GM12864 (cell line): ENCODE measurements around the gene TECTA.

Experiments
- DNase-seq: peaks from one replicate; pipeline ENCODE4 v3.0.0-alpha.2; 2011; ENCODE audit warnings: low read depth
- H3K4me3 ChIP-seq: 2 replicates; pipeline ENCODE4 v1.5.1; 2011; ENCODE audit warnings: mild to moderate bottlenecking, low read depth, low read length, control low read depth
- CTCF ChIP-seq: IDR thresholded peaks from 2 replicates; pipeline ENCODE4 v1.5.1; 2011; ENCODE audit warnings: low read depth, mild to moderate bottlenecking, moderate library complexity, low read length, control low read depth, inconsistent platforms; ENCODE audit errors: missing control alignments

TECTA gene

GRCh38 chr11:121105481-121106195 is 4.6 kb downstream of the TECTA start:
- TF ChIP-seq CTCF = no peak
- no peak for DNase-seq
- no peak overlapping the region for H3K4me3 ChIP-seq

- TF ChIP-seq CTCF = no peak
- H3K4me3 ChIP-seq = no peak overlapping the region
- DNase-seq = no peak
Observed at GRCh38 chr11:121106812-121107211, 5.8 kb downstream of the TECTA start.

- TF ChIP-seq CTCF = no peak
- DNase-seq = no peak
- no peak overlapping the region for H3K4me3 ChIP-seq
Observed at GRCh38 chr11:121108413-121108812, 7.4 kb downstream of the TECTA start.

- no peak overlapping the region for H3K4me3 ChIP-seq
- no peak for TF ChIP-seq CTCF
- DNase-seq = no peak
Observed at GRCh38 chr11:121109471-121109870, 8.4 kb downstream of the TECTA start.

GRCh38 chr11:121109916-121110586 is 9.0 kb downstream of the TECTA start:
- H3K4me3 ChIP-seq = no peak overlapping the region
- DNase-seq = no peak
- TF ChIP-seq CTCF = no peak

- no peak overlapping the region for H3K4me3 ChIP-seq
- no peak for TF ChIP-seq CTCF
- DNase-seq = no peak
Observed at GRCh38 chr11:121110871-121111724, 10.1 kb downstream of the TECTA start.
